HG03469 (cell line): ENCODE results near the gene KCNN1.
"Not testable (repeated sequence)": the region's sequence is repeated elsewhere in the genome, so short reads cannot be mapped to it uniquely, and the experiment has no call there.

Source experiments
- ATAC-seq: cut with Tn5 transposase; IDR thresholded peaks from one replicate; pipeline ENCODE4 v1.9.1; 2021; ENCODE audit warnings: mild to moderate bottlenecking, moderate library complexity, moderate number of reproducible peaks; ENCODE audit not compliant: unreplicated experiment

The KCNN1 gene

GRCh38 chr19:17967257-17968051 is 547 bp downstream of the KCNN1 start:
- no peak for ATAC-seq

GRCh38 chr19:17968362-17968761 is 1.5 kb downstream of the KCNN1 start:
- ATAC-seq = no peak

- ATAC-seq = no peak
Measured at GRCh38 chr19:17969096-17969792, 2.3 kb downstream of the KCNN1 start.

GRCh38 chr19:17972230-17972629 is 5.3 kb downstream of the KCNN1 start:
- ATAC-seq = no peak

GRCh38 chr19:17973759-17974158 is 6.9 kb downstream of the KCNN1 start:
- ATAC-seq = no peak

GRCh38 chr19:17974551-17974950 is 7.6 kb downstream of the KCNN1 start:
- no peak for ATAC-seq

GRCh38 chr19:17975032-17975431 is 8.1 kb downstream of the KCNN1 start:
- ATAC-seq = no peak

GRCh38 chr19:17977021-17977420 is 10.1 kb downstream of the KCNN1 start:
- ATAC-seq = no peak

GRCh38 chr19:17977488-17977887 is 10.6 kb downstream of the KCNN1 start:
- no peak for ATAC-seq

GRCh38 chr19:17981611-17982010 is 14.7 kb downstream of the KCNN1 start:
- ATAC-seq = no peak

- no peak for ATAC-seq
Measured at GRCh38 chr19:17982430-17982829, 15.5 kb downstream of the KCNN1 start.

GRCh38 chr19:17985037-17985818 is 18.3 kb downstream of the KCNN1 start:
- ATAC-seq = no peak

GRCh38 chr19:17986569-17986968 is 19.7 kb downstream of the KCNN1 start:
- ATAC-seq = not testable (repeated sequence)

- ATAC-seq = no peak
Measured at GRCh38 chr19:17988161-17988560, 21.3 kb downstream of the KCNN1 start.

GRCh38 chr19:17989425-17990094 is 22.7 kb downstream of the KCNN1 start:
- no peak for ATAC-seq

GRCh38 chr19:17993076-17993813 is 26.3 kb downstream of the KCNN1 start:
- no peak for ATAC-seq

GRCh38 chr19:17996826-17997316 is 30.0 kb downstream of the KCNN1 start:
- no peak for ATAC-seq

- ATAC-seq = no peak
Measured at GRCh38 chr19:17997969-17998826, 31.3 kb downstream of the KCNN1 start.

- ATAC-seq = no peak
Measured at GRCh38 chr19:17998827-17999150, 31.9 kb downstream of the KCNN1 start.
